K562 (cell line): ENCODE measurements around the gene PPM1G. TPM values are rescaled to one million over a fixed set of nuclear protein-coding genes. Genes with fewer than 3 reads are reported as not detected.

Experiments used
- ARHGAP35 ChIP-seq: fragments of 450-650 bp; IDR thresholded peaks from 2 replicates; pipeline ENCODE4 v1.6.1; 2018; ENCODE audit not compliant: partially characterized antibody
- BCL6 ChIP-seq: fragments of 250-450 bp; sonication (Bioruptor Pico); IDR thresholded peaks from 2 replicates; pipeline ENCODE4 v1.4.0; 2020
- CBFB ChIP-seq: sonication (generic); formaldehyde crosslinking; IDR thresholded peaks from 2 replicates; pipeline ENCODE4 v1.4.0; 2020; ENCODE audit warnings: mild to moderate bottlenecking, missing genetic modification reagents
- CBX2 ChIP-seq: fragments of 200-600 bp; sonication (generic); IDR thresholded peaks from one replicate; pipeline ENCODE4 v1.6.1; 2012; ENCODE audit warnings: mild to moderate bottlenecking, low read length, inconsistent platforms; ENCODE audit not compliant: insufficient read depth, poor library complexity, severe bottlenecking
- FUS ChIP-seq: fragments of 200-400 bp; formaldehyde crosslinking; optimal IDR thresholded peaks from 2 replicates; pipeline ENCODE3; 2017; ENCODE audit warnings: low read depth, low read length
- GABPB2 ChIP-seq: fragments of 250-450 bp; sonication (Bioruptor Pico); conservative IDR thresholded peaks from 2 replicates; pipeline ENCODE4 v1.5.1; 2021; ENCODE audit warnings: mild to moderate bottlenecking
- GTF2F1 ChIP-seq: IDR thresholded peaks from 2 replicates; pipeline ENCODE4 v1.6.1; 2011; ENCODE audit warnings: low read depth, low read length, improper control_type of control experiment
- KAT7 ChIP-seq: sonication (generic); formaldehyde crosslinking; IDR thresholded peaks from 2 replicates; pipeline ENCODE4 v1.8.0; 2022; ENCODE audit warnings: missing genetic modification reagents, mild to moderate bottlenecking, borderline replicate concordance
- KDM2B ChIP-seq: fragments of 250-450 bp; sonication (Bioruptor Pico); IDR thresholded peaks from 2 replicates; pipeline ENCODE4 v1.8.0; 2021; ENCODE audit warnings: mild to moderate bottlenecking, moderate library complexity
- KLF16 ChIP-seq: IDR thresholded peaks from 2 replicates; pipeline ENCODE4 v1.6.1; 2016; ENCODE audit warnings: antibody characterized with exemption
- MYC ChIP-seq, 2 experiments: fragments of 250-450 bp in 1 of 2; sonication (Bioruptor Pico) in 1 of 2; IDR thresholded peaks; 2 replicates each; pipeline versions ENCODE4 v1.5.1 to v1.6.1; 2012 to 2021; ENCODE audit warnings: low read depth in 2 of 2, borderline replicate concordance in 1 of 2, improper control_type of control experiment in 1 of 2, low read length in 1 of 2, mild to moderate bottlenecking in 1 of 2, moderate library complexity in 1 of 2
- PHB ChIP-seq: fragments of 250-450 bp; sonication (Bioruptor Pico); IDR thresholded peaks from 2 replicates; pipeline ENCODE4 v1.5.0; 2021
- PHB2 ChIP-seq: fragments of 450-650 bp; IDR thresholded peaks from 2 replicates; pipeline ENCODE4 v1.6.1; 2017; ENCODE audit warnings: low read depth
- RBBP5 ChIP-seq: fragments of 200-600 bp; sonication (generic); IDR thresholded peaks from 2 replicates; pipeline ENCODE4 v1.6.1; 2012; ENCODE audit warnings: borderline replicate concordance, mild to moderate bottlenecking, low read length, control low read depth, inconsistent platforms; ENCODE audit not compliant: insufficient read depth, poor library complexity, severe bottlenecking
- RFX5 ChIP-seq: IDR thresholded peaks from 2 replicates; pipeline ENCODE4 v1.6.1; 2011; ENCODE audit warnings: low read depth, mild to moderate bottlenecking, improper control_type of control experiment, low read length
- SMAD3 ChIP-seq: fragments of 450-650 bp; formaldehyde crosslinking; conservative IDR thresholded peaks from 2 replicates; pipeline ENCODE4 v1.4.0; 2020; ENCODE audit warnings: mild to moderate bottlenecking
- SOX6 ChIP-seq: fragments of 450-650 bp; IDR thresholded peaks from 2 replicates; pipeline ENCODE4 v1.6.1; 2014; ENCODE audit warnings: mild to moderate bottlenecking
- TAL1 ChIP-seq: fragments of 450-650 bp; IDR thresholded peaks from 2 replicates; pipeline ENCODE4 v1.6.1; 2016; ENCODE audit warnings: mild to moderate bottlenecking
- ZBTB1 ChIP-seq: sonication (generic); formaldehyde crosslinking; IDR thresholded peaks from 2 replicates; pipeline ENCODE4 v1.8.1; 2023; ENCODE audit warnings: missing genetic modification reagents, low read depth, mild to moderate bottlenecking, borderline replicate concordance
- polyA plus RNA-seq, 8 experiments: library from polyadenylated mRNA; depleted of rRNA in 4 of 8; stranded (reverse) in 5 of 8; unstranded in 3 of 8; fragments of >200 nt; fragmentation: Nextera tagmentation in 2 of 8; fragmentation: Illumina TruSeq in 1 of 8; extraction: Ambion mirVana in 2 of 8; extraction: Trizol in 1 of 8; gene quantifications; 2 replicates each; pipeline versions ENCODE4 v1.2.1 to v1.2.3, GENCODE V29; 2011 to 2014; ENCODE audit warnings: inconsistent platforms in 1 of 8, missing spikeins in 1 of 8
- total RNA-seq, 7 experiments: library from RNA; depleted of rRNA in 6 of 7; stranded (reverse); fragments of >200 nt in 6 of 7; fragmentation: Illumina TruSeq in 2 of 7; extraction: Trizol in 2 of 7; gene quantifications; 2 replicates each; pipeline versions ENCODE4 v1.2.1 to v1.2.3, GENCODE V29; 2011 to 2021; ENCODE audit warnings: low replicate concordance in 1 of 7
- TF ChIP-seq, protein P1 (sequence below): IDR thresholded peaks from 2 replicates; pipeline ENCODE4 v1.6.1; 2011; ENCODE audit not compliant: insufficient read length; ENCODE audit errors: extremely low read depth
- TF ChIP-seq, protein P2 (sequence below): fragments of 250-450 bp; sonication (Bioruptor Pico); IDR thresholded peaks from 2 replicates; pipeline ENCODE4 v1.5.0; 2020; ENCODE audit warnings: mild to moderate bottlenecking, borderline replicate concordance
- TF ChIP-seq, protein P3 (sequence below): fragments of 250-450 bp; sonication (Bioruptor Pico); IDR thresholded peaks from 2 replicates; pipeline ENCODE4 v1.5.1; 2021; ENCODE audit warnings: mild to moderate bottlenecking
- TF ChIP-seq, protein P4 (sequence below): fragments of 450-650 bp; IDR thresholded peaks from 2 replicates; pipeline ENCODE4 v1.6.1; 2016; ENCODE audit warnings: antibody characterized with exemption

PPM1G gene
- total and polyA plus RNA-seq, 9 of the 15 experiments (the other 6 are each of a cell fraction or from before 2014, with no cell fraction given) = 61.7 to 230 (median 153) TPM

DNA sequence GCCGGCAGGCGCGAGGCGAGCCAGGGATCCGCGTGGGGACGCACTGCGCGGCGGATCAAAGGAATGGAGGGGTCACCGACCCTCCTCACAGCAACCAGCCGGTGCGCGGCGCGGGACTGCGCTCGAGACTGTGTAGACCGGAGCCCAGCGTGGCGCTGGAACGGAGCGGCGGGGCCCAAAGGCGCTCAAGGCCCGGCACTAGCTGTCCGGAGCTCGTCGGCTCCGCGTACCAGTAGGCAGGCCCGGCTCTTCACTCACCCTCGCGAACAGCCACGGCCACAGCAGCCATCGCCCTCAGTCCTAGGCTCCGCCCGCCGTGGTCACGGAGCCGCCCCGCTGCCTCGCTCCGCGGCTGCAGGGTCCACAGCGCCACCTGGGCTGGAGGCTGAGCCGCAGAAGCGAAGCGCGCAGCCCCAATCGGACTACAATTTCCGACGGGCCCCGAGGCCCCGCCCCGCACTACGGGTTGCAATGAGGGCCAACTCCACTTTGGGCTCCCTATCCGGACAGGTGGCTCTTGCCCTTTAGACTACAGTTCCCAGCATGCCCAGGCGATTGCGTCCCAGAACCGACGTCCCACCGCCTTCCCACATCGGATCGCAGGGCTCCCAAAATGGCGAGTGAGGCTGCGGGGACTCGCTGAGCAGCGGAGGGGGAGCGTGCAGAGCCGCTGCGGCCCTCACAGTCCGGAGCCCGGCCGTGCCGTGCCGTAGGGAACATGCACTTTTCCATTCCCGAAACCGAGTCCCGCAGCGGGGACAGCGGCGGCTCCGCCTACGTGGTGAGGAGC, 39.2 kb downstream of the PPM1G start, which contains the start of the genes EIF2B4 and SNX17 (continued):
- TF ChIP-seq, protein P1, sequence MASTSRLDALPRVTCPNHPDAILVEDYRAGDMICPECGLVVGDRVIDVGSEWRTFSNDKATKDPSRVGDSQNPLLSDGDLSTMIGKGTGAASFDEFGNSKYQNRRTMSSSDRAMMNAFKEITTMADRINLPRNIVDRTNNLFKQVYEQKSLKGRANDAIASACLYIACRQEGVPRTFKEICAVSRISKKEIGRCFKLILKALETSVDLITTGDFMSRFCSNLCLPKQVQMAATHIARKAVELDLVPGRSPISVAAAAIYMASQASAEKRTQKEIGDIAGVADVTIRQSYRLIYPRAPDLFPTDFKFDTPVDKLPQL = no peak
- TF ChIP-seq PHB2 (no peak), KLF16 (peak; percentile 93), MYC (IDR thresholded peaks at IDR 0.05; ENCODE audit: low read depth, low read length) (peak; percentile 96), MYC (CRISPR knock-in tag; IDR thresholded peaks at IDR 0.05; ENCODE audit: borderline replicate concordance, low read depth) (0 out of 2 replicates have a peak, but pooled peaks have one; percentile 37), RFX5 (no peak), CBFB (CRISPR knock-in tag) (peak; percentile 95), CBX2 (no peak), PHB (peak; percentile 89), GABPB2 (CRISPR knock-in tag) (no peak; the same call in 1 of the 2 replicates), KDM2B (CRISPR knock-in tag) (no peak), KAT7 (CRISPR knock-in tag) (no peak; the same call in none of the 2 replicates), FUS (no peak), RBBP5 (peak; percentile 85), TAL1 (no peak), GTF2F1 (no peak; the same call in 1 of the 2 replicates), SOX6 (peak; percentile 63; the same call in 1 of the 2 replicates), ZBTB1 (CRISPR knock-in tag) (peak; percentile 74; the same call in 1 of the 2 replicates), BCL6 (CRISPR knock-in tag) (no peak), ARHGAP35 (no peak), SMAD3 (CRISPR knock-in tag) (0 out of 2 replicates have a peak, but pooled peaks have one; percentile 22)
- TF ChIP-seq, protein P2, sequence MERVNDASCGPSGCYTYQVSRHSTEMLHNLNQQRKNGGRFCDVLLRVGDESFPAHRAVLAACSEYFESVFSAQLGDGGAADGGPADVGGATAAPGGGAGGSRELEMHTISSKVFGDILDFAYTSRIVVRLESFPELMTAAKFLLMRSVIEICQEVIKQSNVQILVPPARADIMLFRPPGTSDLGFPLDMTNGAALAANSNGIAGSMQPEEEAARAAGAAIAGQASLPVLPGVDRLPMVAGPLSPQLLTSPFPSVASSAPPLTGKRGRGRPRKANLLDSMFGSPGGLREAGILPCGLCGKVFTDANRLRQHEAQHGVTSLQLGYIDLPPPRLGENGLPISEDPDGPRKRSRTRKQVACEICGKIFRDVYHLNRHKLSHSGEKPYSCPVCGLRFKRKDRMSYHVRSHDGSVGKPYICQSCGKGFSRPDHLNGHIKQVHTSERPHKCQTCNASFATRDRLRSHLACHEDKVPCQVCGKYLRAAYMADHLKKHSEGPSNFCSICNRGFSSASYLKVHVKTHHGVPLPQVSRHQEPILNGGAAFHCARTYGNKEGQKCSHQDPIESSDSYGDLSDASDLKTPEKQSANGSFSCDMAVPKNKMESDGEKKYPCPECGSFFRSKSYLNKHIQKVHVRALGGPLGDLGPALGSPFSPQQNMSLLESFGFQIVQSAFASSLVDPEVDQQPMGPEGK (CRISPR knock-in tag) = no peak
- TF ChIP-seq, protein P3, sequence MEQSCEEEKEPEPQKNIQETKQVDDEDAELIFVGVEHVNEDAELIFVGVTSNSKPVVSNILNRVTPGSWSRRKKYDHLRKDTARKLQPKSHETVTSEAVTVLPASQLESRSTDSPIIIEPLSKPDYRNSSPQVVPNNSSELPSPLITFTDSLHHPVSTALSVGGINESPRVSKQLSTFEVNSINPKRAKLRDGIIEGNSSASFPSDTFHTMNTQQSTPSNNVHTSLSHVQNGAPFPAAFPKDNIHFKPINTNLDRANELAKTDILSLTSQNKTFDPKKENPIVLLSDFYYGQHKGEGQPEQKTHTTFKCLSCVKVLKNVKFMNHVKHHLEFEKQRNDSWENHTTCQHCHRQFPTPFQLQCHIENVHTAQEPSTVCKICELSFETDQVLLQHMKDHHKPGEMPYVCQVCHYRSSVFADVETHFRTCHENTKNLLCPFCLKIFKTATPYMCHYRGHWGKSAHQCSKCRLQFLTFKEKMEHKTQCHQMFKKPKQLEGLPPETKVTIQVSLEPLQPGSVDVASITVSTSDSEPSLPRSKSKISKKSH (CRISPR knock-in tag) = no peak
- TF ChIP-seq, protein P4, sequence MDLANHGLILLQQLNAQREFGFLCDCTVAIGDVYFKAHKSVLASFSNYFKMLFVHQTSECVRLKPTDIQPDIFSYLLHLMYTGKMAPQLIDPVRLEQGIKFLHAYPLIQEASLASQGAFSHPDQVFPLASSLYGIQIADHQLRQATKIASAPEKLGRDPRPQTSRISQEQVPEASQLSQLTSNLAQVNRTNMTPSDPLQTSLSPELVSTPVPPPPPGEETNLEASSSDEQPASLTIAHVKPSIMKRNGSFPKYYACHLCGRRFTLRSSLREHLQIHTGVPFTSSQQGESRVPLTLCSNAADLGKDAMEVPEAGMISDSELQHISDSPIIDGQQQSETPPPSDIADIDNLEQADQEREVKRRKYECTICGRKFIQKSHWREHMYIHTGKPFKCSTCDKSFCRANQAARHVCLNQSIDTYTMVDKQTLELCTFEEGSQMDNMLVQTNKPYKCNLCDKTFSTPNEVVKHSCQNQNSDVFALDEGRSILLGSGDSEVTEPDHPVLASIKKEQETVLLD = peak; percentile 56; the same call in 1 of the 2 replicates
